ENCODE results near the gene CFAP46.

Gene CFAP46

DNA sequence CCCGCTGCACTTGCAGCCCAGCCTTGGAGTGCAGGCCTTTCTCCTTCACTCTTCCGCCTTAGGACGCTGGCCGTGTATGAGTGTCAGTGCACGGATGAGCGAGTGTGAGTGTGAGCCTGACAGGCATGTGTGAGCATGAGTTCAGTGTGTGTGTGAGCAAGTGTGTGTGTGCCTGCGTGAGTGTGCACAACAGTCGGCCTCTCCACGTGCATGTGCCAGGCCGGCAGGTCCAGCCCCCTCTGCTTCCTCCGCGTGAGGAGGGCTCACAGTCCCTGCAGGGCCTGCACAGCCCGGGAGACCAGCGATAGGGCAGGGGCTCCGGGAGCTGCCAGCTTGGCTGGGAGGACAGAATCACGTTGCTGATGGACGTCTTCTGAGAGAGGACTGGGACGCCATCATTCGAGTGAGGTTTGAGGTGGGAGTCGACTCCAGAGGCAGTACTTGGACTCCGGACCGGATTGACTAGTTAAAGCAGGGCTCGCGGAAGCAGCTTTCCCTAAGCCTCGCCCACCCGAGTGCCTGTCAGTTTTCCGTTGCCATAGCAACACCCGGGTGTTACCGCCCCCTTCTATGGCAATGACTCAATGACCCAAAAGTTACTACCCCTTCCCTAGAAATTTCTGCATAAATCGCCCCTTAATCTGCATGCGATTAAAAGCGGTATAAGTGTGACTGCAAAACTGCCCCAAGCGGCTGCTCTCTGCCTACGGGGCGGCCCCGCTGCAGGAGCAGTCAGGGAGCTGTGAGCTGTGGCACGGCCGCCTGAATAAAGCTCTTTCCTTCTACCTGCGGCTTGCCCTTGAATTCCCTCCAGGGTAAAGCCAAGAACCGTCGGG, 19.6 kb upstream of the CFAP46 start:
- DNase-seq (ENCODE audit: low read depth) = peak; percentile 31
- TF ChIP-seq, protein P1, sequence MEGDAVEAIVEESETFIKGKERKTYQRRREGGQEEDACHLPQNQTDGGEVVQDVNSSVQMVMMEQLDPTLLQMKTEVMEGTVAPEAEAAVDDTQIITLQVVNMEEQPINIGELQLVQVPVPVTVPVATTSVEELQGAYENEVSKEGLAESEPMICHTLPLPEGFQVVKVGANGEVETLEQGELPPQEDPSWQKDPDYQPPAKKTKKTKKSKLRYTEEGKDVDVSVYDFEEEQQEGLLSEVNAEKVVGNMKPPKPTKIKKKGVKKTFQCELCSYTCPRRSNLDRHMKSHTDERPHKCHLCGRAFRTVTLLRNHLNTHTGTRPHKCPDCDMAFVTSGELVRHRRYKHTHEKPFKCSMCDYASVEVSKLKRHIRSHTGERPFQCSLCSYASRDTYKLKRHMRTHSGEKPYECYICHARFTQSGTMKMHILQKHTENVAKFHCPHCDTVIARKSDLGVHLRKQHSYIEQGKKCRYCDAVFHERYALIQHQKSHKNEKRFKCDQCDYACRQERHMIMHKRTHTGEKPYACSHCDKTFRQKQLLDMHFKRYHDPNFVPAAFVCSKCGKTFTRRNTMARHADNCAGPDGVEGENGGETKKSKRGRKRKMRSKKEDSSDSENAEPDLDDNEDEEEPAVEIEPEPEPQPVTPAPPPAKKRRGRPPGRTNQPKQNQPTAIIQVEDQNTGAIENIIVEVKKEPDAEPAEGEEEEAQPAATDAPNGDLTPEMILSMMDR (IDR thresholded peaks at IDR 0.05; ENCODE audit: control insufficient read depth, extremely low read depth, insufficient read depth) = no peak

GRCh38 chr10:132961420-132961786, 19.0 kb upstream of the CFAP46 start:
- TF ChIP-seq, protein P1 (IDR thresholded peaks at IDR 0.05; ENCODE audit: control insufficient read depth, extremely low read depth, insufficient read depth) = no peak
- H3K4me3 ChIP-seq (ENCODE audit: low read depth, low read length) = no peak overlapping the region
- no peak for DNase-seq (ENCODE audit: low read depth)

More for the DNA sequence above, 19.6 kb upstream of the CFAP46 start:
- no peak overlapping the region for H3K4me3 ChIP-seq (ENCODE audit: low read depth, low read length)

- H3K4me3 ChIP-seq (ENCODE audit: low read depth, low read length) = no peak overlapping the region
- TF ChIP-seq, protein P1 (IDR thresholded peaks at IDR 0.05; ENCODE audit: control insufficient read depth, extremely low read depth, insufficient read depth) = no peak
- DNase-seq (ENCODE audit: low read depth) = no peak
Measured at GRCh38 chr10:132960631-132961419, 18.5 kb upstream of the CFAP46 start.

DNA sequence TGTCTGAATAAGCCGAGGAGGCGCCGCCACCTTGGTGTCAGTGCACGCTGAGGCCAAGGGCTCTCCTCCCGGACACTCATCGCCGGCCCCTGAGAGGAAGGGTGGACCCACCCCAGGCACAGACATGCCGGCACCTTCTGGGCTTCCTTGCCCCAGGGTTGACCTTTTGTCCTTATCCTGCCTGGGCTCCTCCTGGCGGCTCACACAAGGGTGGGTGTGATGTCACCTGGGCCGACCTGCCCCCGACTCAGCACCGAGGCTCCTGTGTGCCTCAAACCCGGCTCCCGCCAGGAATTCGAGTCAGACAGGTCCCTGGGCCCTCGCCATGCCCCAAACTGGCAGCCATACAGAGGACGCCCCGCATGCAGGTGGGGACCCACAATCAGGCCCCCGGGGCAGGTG, 17.7 kb upstream of the CFAP46 start:
- TF ChIP-seq, protein P1 (IDR thresholded peaks at IDR 0.05; ENCODE audit: control insufficient read depth, extremely low read depth, insufficient read depth) = no peak

DNA sequence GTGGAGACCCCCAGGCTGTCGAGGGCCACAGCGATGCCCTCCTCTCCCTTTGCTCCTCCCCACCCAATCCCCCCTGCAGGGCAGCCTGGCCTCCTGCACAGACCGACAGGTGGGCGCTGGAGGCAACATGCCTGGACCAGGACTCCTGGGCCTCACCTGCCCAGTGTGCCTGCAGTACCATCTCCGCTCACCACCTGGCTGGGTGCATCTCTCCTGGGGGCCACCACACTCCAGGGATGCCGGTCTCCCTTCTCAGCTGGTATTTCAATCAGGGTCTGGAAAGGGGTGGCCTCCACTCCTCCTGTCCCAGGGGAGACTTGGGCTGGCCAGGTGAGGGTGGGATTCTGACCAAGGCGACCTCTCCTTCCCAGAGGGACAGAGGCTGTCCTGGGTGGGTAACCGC, 17.2 kb upstream of the CFAP46 start:
- TF ChIP-seq, protein P1 (IDR thresholded peaks at IDR 0.05; ENCODE audit: control insufficient read depth, extremely low read depth, insufficient read depth) = no peak
- DNase-seq (ENCODE audit: low read depth) = no peak
- no peak overlapping the region for H3K4me3 ChIP-seq (ENCODE audit: low read depth, low read length)

More for the DNA sequence above, 17.7 kb upstream of the CFAP46 start:
- DNase-seq (ENCODE audit: low read depth) = no peak
- no peak overlapping the region for H3K4me3 ChIP-seq (ENCODE audit: low read depth, low read length)

- no peak overlapping the region for H3K4me3 ChIP-seq (ENCODE audit: low read depth, low read length)
- peak; percentile 49 for DNase-seq (ENCODE audit: low read depth)
- TF ChIP-seq, protein P1 (IDR thresholded peaks at IDR 0.05; ENCODE audit: control insufficient read depth, extremely low read depth, insufficient read depth) = no peak
Measured at GRCh38 chr10:132958883-132959558, 16.7 kb upstream of the CFAP46 start.

Measured in LNCaP clone FGC (cell line).